GM12874 (cell line): ENCODE measurements around the gene MAGEB17.

Experiments used
- TF ChIP-seq, protein P1 (sequence below): IDR thresholded peaks from 2 replicates; pipeline ENCODE4 v1.5.1; 2011; ENCODE audit warnings: low read depth, mild to moderate bottlenecking, control low read depth, low read length, moderate library complexity; ENCODE audit not compliant: insufficient read depth

MAGEB17 gene

DNA sequence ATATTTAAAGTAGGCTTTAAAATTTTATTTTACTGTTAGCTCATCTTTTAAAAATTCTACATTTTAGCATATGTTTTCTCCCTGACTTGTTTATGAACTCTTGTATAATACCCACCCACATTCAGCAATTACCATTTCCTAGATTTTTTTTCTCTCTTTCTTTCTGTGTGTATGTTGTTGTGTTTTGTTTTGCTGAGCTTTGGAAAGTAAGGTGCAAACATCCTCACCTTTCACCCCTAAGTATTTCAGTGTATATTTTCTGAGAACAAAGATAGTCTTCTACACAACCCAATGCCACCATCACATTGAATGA lies 25.1 kb upstream of the MAGEB17 start:
- TF ChIP-seq, protein P1, sequence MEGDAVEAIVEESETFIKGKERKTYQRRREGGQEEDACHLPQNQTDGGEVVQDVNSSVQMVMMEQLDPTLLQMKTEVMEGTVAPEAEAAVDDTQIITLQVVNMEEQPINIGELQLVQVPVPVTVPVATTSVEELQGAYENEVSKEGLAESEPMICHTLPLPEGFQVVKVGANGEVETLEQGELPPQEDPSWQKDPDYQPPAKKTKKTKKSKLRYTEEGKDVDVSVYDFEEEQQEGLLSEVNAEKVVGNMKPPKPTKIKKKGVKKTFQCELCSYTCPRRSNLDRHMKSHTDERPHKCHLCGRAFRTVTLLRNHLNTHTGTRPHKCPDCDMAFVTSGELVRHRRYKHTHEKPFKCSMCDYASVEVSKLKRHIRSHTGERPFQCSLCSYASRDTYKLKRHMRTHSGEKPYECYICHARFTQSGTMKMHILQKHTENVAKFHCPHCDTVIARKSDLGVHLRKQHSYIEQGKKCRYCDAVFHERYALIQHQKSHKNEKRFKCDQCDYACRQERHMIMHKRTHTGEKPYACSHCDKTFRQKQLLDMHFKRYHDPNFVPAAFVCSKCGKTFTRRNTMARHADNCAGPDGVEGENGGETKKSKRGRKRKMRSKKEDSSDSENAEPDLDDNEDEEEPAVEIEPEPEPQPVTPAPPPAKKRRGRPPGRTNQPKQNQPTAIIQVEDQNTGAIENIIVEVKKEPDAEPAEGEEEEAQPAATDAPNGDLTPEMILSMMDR: no peak

DNA sequence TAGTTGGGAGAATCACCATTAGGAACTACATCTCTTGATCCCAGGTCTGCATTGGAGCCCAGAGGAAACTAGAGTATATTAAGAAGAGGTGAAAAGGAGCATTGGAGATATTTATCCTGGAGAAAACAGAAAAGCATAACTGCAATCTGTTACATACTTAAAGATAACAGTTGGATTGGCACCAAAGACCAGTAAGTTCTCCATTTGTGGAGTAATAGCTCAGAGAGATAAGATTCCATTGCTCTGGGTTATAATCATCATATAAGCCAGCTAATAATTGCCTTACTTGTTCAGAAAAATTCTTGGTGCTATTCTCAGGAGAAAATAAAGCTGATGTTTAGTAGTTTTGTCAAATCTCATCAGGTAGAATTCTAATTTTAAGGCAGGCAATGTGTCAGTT lies 23.3 kb upstream of the MAGEB17 start:
- TF ChIP-seq, protein P1: no peak

DNA sequence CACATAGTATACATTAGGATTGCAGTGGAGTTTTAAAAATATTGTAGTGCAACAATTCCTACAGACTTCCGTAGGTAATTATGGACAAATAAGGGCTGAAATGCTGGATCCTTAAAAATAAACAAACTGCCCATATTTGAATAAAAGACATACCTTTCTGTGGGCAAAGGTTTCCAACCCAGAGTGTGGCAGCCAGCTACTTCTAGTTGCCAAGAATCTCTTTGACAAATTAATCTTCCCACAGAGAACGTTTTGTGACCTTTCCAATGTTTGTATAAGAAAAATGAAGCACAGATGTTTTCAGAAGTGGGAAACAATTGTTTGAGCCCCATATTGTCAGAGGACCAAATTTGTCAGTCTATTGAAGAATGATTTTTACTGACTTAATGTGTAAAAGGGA lies 22.9 kb upstream of the MAGEB17 start:
- TF ChIP-seq, protein P1: no peak

DNA sequence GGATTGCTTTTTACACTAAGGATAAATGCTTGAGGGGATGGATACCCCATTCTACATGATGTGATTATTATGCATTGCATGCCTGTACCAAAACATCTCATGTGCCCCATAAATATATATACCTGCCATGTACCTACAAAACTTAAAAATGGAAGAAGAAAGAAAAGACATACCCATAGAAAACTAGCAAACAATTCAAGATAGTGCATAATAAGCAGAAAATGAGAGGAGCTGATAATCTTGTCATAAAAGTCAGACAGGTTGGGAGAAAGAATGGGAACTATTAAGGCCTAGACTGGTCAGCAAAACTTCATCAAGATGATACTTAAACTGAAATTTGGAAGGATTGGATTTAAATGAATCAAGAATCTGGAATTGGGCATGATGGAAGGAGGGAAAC lies 21.6 kb upstream of the MAGEB17 start:
- TF ChIP-seq, protein P1: no peak

DNA sequence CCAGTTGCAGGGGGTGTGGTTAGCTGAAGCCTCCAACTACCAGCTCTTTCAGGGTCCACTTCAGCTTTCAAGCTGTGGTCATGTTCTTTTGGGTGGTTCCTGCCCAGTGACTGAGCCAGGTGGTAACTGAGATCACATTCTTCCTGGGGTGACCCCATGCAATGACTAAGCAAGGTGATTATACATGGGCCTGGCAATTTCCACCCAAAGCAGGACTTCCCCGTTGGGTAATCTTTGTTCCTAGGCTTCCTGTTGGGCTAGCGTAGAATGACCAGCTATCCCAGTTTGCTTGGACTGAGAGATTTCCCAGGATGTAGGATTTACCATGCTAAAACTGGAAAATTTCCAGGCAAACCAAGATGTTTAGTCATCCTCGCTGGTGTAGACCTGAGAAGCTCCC lies 18.4 kb upstream of the MAGEB17 start:
- TF ChIP-seq, protein P1: no peak

DNA sequence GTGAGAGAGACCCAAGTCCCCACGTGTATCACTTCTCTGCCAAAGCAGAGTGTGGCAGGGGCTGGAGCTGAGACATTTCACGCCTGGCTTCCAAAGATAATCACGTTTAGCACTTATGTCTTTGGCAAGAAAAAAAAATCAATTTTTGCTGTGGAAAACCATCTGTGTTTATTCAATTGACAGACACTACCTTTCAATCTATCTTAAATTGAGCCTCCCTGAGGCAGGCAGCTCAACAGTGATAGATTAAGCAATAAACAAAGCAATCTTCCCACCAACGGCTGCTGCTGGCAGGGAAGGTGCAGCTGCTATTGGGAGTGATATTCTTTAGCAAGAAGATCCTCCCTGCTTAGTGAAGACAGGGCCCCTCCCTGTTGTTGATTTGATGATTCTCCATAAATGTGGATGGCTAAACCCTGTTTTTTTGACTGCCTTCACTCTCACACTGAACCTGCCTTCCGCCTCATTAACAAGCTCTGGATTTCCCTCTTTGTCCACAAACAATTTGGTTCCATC lies 11.6 kb upstream of the MAGEB17 start:
- TF ChIP-seq, protein P1: no peak

DNA sequence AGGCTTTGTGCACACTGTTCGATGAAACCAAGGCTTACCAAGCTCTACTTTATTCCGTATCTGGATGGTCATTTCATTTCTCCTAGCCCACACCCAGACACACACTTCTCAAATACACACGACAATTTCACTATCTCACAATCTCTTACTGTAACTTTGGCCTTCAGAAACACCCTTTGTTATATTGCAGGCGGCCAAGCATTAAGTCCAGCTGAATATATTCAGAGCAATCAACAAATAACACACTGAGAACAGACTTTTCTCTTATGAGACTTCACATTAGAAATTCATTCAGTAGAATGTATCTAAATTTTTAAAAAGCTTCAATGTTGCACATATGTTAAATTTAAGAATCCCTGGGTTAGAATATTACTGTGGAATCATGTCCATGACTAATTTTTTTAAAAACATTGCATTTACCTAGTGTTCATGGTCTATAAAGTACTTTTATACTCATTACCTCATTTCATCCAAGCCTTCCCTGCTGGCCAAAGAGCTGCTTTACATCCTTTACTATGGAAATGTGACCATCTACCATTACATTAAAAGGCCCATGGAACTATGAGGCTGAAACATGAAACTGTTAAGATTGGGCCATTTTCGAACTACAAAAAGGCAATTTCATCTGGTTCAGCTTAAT lies 10.5 kb upstream of the MAGEB17 start:
- TF ChIP-seq, protein P1: no peak
